Fibroblast of skin of left quadriceps (primary cell): Measurements from ENCODE around the gene DENND2A.
"Not testable (repeated sequence)": the region's sequence is repeated elsewhere in the genome, so short reads cannot be mapped to it uniquely, and the experiment has no call there.

ENCODE experiments used
- DNase-seq, 2 experiments: peaks; one replicate each; pipeline ENCODE4 v3.0.0-alpha.2; 2013; ENCODE audit warnings: low read depth in 2 of 2

The DENND2A gene

DNA sequence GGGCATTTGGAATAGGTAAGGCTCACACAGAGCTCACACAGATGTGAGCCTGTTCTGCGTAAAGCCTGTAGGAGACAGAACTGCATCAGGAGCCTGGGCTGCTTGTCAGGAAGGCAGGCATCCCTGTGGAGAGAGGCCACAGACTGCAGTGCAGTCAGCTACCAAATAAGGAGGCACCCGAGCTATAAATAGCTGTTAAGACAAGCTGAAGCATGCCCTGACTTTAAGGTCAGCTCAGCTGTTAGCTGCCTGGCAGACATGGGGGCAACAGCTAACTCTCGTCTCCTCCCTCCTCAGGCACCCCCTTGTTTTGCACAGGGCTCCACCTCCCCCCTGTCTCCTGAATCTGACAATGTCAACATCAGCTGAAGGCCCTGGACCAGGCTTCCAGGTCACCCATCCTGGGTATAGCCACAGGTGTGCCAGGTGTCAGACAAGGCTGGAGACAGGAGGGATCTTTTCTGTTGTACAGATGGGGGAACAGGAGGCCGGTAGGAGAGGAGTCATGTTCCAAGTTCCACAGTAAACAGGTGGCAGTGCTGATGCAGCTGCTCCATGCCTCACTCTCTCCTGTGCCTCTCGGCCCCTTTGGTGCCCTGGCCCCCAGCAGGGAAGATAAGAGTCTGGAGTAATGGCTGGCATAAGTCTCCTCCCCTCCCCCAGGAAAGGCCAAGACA lies 133.7 kb downstream of the DENND2A start:
- peak in 1 of 2 experiments; percentile 31 for DNase-seq

DNA sequence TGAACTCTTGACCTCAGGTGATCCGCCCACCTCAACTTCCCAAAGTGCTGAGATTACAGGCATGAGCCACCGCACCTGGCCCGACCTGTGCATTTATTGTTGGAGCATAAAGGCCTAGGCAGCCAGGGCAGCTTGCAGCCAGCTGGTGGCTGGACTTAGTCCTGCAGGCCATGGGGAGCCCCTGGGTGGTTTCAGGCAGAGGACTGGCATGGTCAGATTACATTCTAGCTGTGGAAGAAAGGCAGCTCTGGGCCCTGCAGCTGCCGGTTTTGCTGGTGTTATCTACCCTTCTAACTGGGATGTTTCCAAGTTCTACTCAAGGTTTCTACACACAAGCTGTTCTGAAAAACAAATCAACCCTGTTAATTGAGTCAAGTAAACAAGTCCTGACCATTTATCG lies 138.6 kb downstream of the DENND2A start:
- no peak for DNase-seq

- DNase-seq, result not testable (repeated sequence)
These were observed 142.8 kb downstream of the DENND2A start for GRCh38 chr7:140497807-140498206.

DNA sequence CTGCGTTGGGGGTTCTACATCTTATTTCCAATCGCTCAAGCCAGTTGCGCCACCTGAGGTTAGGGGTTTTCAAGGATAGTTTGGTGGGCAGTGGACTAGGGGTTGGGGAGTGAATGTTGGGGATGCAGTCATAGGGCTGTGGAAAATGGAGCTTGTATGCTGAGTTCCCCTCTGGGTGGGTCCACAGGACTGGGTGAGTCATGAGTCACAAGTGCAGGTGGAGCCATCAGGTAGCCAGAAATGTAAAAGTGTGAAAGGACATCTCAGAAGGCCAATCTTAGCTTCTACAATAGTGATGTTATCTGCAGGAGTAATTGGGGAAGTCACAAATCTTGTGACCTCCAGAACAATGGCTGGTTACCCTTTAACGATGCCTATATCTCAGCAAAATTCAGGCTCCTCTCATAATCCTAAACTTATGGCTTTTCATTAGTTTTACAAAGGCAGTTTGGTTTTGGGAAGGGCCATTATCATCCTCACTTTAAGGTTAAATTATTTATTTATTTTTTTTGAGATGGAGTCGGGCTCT lies 143.3 kb downstream of the DENND2A start:
- DNase-seq, result no peak

DNA sequence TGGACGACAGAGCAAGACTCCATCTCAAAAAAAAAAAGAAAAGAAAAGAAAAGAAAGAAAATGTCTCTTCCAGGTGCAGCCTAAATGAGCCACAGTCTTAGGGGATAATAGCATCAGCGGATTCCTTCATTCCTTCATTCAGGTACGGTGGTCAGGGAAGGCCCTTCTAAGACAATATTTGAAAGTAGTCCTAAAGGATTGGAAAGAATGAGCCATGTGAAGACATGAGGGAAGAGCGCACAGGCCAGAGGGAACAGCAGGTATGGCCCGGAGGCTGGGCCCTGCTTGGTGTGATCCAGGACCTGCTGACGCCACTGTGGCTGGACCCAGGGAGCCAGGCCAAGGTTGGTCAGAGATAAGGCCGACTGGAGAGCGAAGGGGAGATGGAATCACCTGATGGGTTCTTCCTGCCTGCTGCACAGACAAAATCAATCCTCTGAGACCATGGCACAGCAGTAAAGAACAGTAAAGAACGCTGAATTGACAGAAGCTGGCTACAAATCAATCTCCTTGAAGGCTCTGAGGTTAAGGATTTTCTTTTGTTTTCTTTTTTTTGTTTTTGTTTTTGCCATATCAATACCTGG lies 145.0 kb downstream of the DENND2A start:
- no peak for DNase-seq

GRCh38 chr7:140494867-140495266 lies 145.7 kb downstream of the DENND2A start:
- DNase-seq, result no peak

GRCh38 chr7:140489026-140489359 lies 151.6 kb downstream of the DENND2A start:
- no peak for DNase-seq

GRCh38 chr7:140485500-140486265 lies 154.9 kb downstream of the DENND2A start:
- DNase-seq, result no peak

DNA sequence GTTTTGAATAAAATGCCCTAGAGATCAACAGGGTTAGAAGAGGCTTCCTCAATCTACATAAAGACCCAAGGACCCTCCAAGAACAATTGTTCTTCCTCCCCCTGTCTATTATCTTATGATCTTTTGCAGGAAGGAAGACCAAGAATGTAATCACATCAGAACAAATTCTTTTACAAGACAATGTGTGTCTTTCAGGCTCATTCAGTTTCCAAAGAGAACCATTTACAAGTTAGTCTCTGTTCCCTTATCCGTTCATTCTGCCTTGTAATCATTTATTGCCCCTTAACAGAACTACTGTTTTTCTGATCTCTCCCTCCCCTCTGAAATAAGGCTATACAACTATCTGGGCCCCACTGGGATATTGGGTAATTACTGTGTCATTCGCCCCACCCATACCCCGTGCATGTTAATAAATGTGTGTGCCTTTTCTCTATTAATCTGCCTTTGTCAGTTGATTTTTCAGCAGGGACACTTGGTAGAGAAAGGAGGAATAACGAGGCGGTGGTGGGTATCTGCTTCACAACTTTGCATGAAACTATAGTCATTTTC lies 155.6 kb downstream of the DENND2A start:
- no peak for DNase-seq

DNA sequence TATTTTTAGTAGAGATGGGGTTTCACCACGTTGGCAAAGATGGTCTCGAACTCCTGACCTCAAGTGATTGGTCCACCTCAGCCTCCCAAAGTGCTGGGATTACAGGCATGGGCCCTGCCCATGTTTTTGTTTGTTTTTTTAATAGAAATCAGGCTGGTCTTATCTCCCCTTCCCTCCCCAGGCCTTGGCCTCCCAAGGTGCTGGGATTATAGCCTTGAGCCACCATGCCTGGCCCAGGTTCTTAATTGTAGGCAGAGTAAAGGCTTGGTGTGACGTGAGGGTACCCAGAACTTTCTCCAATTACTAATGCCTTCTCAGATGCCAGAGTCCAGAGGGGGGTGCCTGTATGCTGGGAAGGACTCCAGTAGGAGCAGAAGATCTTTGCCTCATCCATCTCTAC lies 156.1 kb downstream of the DENND2A start:
- no peak for DNase-seq

DNA sequence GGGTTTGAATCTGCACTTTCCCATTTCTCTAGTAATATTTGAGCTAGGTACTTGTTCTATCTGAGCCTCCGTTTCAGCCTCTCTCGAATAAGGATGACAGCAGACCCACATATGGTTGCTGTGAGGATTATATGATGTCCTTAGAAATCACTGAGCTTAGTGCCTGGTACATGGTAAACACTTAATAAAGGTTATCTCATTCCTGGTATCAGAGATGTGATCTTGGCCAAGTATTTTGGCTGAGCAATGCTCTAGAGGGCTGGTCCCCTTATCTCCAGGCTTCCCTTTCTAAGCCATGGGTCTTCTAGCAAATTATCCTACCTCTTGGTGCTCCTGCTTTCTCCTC lies 160.9 kb downstream of the DENND2A start:
- DNase-seq, result no peak

- peak; percentile 74 to 75 for DNase-seq
These were observed 161.4 kb downstream of the DENND2A start, which contains the start of gene MKRN1 for GRCh38 chr7:140479062-140479738. MKRN1 (minus strand) TSS chr7:140479505; CDS start chr7:140479344, 161 bp downstream.

- DNase-seq, result peak in 1 of 2 experiments; percentile 1
These were observed 162.2 kb downstream of the DENND2A start for GRCh38 chr7:140478246-140479061.

DNA sequence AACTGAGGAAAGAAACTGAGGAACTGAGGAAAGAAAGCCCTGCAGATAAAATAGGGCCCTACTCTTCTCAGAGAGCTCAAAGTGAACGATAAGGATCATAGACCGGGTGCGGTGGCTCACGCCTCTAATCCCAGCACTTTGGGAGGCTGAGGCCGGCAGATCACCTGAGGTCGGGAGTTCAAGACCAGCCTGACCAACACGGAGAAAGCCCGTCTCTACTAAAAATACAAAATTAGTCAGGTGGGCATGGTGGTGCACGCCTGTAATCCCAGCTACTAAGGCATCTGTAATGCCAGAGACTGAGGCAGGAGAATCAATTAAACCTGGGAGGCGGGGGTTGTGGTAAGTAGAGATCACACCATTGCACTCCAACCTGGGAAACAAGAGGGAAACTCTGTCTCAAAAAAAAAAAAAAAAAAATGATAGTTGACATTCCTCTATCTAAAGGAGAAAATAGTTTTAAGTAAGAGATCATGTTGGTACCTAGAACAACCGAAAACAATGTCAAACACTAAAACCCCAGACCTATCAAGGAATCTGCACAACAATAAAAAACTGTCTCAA lies 163.8 kb downstream of the DENND2A start:
- DNase-seq, result no peak

DNA sequence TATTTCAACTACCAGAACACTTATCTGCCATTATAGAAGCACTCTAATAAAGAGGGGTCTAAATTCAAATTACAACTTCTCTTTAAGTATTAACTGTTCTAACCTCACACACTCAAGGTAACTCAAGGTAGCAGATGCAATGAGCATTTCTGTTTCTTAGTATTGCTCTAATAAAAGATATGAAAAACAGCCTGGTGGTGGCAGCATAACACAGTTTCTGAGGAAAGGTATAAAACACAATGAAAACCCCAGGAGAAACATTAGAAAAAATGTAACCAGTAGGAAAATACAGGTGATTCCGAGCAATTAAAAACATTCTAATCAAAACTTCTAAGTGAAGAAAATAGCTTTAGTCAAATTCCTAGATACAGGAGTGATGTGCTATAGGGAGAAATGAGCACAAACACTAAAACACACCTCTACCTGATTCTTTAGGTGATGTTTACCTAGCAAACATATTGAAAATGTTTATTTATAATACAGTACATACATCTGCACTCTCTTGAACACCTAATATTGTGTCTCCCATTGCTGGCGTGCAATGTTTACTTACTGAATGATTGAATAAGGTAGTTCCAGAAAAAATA lies 164.8 kb downstream of the DENND2A start:
- peak in 1 of 2 experiments; percentile 5 for DNase-seq
